ENCODE results near the gene LNX1. TPM values are rescaled to one million over a fixed set of nuclear protein-coding genes. Genes with fewer than 3 reads are reported as not detected.
"Not testable (repeated sequence)": the region's sequence is repeated elsewhere in the genome, so short reads cannot be mapped to it uniquely, and the experiment has no call there.

The LNX1 gene
- total RNA-seq, 1 experiment from 2014 or later = 3.7 TPM

- DNase-seq (ENCODE audit: low read depth) = no peak
- in situ Hi-C loops (cut with HindIII; ENCODE audit: low pct_unique_long_range_greater_than_20kb, low sequenced_read_pairs) = no loop called here
These were observed 137.9 kb downstream of the LNX1 start for GRCh38 chr4:53453385-53453784.

DNA sequence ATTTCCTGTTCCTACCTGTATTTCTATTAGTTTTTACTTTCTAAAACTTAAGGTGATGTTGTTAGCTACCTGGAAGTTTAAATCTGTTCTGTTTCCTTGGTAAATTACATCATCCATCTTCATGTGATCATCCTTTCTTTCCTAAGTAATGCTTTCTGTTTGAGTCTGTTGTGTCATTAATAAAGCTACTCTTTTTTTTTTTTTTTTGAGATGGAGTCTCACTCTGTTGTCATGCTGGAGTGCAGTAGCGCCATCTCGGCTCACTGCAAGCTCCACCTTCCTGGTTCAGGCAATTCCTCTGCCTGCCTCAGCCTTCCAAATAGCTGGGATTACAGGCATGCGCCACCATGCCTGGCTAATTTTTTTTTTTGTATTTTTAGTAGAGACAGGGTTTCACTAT, 140.5 kb downstream of the LNX1 start:
- in situ Hi-C loops (cut with HindIII; ENCODE audit: low pct_unique_long_range_greater_than_20kb, low sequenced_read_pairs) = no loop called here
- peak; percentile 53 for DNase-seq (ENCODE audit: low read depth)

GRCh38 chr4:53444954-53445353, 146.3 kb downstream of the LNX1 start:
- in situ Hi-C loops (cut with HindIII; ENCODE audit: low pct_unique_long_range_greater_than_20kb, low sequenced_read_pairs) = no loop called here
- DNase-seq (ENCODE audit: low read depth) = no peak

GRCh38 chr4:53441564-53441963, 149.7 kb downstream of the LNX1 start:
- no peak for DNase-seq (ENCODE audit: low read depth)
- in situ Hi-C loops (cut with HindIII; ENCODE audit: low pct_unique_long_range_greater_than_20kb, low sequenced_read_pairs) = no loop called here

DNA sequence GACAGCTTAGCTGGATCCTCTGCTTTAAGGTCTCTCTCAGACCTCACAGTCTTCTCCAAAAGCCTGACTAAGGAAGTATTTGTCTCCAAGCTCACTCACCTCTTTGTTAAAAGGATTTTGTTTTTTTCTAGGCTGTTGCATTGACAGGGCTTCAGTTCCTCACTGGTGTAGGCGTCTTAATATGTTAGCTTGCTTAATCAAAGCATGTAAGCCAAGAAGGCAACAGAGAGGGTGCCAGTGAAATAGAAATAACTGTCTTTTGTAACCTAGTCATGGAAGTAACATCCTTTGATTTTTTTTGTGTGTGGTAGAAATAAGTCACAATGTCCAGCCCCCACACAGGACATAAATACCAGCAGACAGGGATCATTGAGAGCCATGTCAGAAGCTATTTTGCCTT, 155.0 kb downstream of the LNX1 start:
- in situ Hi-C loops (cut with HindIII; ENCODE audit: low pct_unique_long_range_greater_than_20kb, low sequenced_read_pairs) = no loop called here
- DNase-seq (ENCODE audit: low read depth) = no peak

DNA sequence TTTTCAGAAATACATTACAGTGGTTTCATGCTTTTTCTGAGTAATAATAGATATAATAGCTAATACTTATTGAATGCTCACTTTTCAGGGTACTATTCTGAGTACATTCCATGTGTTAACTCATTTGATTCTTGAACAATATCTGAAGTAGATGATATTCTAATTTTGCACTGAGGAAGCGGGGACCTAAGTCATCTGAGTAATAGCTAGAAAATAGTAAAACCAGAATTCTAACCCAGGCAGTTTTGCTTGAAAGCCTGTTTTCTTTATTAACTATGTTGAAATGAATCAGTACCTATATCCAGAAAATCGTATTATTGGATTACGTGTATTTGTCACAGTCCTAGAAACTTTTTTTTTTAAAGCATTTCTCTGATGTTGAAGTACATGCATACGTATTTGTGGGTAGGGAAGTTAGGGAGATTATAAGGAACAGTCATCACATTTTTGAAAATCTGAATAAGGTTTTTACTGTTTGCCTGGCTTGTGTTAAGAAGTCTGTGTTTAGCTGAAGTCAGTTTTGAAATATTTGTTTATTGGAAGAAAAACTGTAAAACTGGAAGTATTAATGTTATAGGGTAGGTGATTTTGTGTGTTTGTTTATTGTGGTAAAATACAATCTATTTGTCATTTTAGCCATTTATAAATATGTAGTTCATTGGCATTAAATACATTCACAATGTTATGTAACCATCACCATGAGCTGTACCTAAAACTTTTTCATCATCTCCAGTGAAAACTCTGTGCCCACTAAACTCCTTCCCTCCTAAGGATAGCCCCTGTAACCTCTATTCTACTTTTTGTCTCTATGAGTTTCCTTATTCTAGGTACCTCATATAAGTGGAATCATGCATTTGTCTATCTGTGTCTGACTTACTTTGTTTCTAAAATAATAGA, 158.5 kb downstream of the LNX1 start:
- no peak for DNase-seq (ENCODE audit: low read depth)

GRCh38 chr4:53431052-53431451, 160.2 kb downstream of the LNX1 start:
- no peak for DNase-seq (ENCODE audit: low read depth)
- in situ Hi-C loops (cut with HindIII; ENCODE audit: low pct_unique_long_range_greater_than_20kb, low sequenced_read_pairs) = no loop called here

More for the DNA sequence above, 158.5 kb downstream of the LNX1 start:
- in situ Hi-C loops (cut with HindIII; ENCODE audit: low pct_unique_long_range_greater_than_20kb, low sequenced_read_pairs) = no loop called here

DNA sequence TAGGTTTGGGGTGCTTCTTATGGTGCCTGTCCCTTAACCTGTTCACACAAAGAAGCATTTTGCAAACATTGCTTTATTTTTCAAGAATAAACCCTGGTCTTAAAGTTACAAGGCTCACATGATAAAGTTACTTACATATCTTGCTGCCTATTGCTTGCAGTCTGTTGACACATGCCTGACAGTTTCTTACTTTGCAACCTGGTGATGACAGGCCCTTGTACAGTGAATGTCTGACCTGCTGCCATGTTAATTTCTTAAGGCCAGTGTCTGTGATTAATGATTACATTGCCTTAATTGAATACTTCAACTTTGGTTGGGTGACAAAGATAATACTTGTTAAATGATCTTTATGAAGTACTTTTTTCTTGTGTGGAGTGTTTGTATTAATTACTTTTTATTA, 163.9 kb downstream of the LNX1 start:
- in situ Hi-C loops (cut with HindIII; ENCODE audit: low pct_unique_long_range_greater_than_20kb, low sequenced_read_pairs) = no loop called here
- no peak for DNase-seq (ENCODE audit: low read depth)

GRCh38 chr4:53424280-53424679, 167.0 kb downstream of the LNX1 start:
- in situ Hi-C loops (cut with HindIII; ENCODE audit: low pct_unique_long_range_greater_than_20kb, low sequenced_read_pairs) = no loop called here
- no peak for DNase-seq (ENCODE audit: low read depth)

DNA sequence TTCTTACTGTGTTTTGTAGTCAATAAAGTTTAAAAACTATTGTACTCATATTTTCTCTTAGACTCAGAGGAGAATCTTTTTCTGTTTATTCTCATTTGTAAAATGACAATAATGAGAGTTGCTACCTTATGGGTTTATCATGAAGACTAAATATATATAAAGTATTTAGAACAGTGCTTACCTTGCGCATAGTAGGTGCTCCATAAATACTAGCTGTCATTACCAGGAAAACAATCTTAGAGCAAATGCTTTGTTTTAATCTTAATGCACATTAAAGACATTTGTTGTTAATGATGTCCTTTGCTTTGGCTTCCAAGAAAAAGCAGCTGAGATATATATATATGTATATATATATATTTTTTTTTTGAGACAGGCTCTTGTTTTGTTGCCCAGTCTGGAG, 168.9 kb downstream of the LNX1 start:
- no peak for DNase-seq (ENCODE audit: low read depth)
- in situ Hi-C loops (cut with HindIII; ENCODE audit: low pct_unique_long_range_greater_than_20kb, low sequenced_read_pairs) = no loop called here

DNA sequence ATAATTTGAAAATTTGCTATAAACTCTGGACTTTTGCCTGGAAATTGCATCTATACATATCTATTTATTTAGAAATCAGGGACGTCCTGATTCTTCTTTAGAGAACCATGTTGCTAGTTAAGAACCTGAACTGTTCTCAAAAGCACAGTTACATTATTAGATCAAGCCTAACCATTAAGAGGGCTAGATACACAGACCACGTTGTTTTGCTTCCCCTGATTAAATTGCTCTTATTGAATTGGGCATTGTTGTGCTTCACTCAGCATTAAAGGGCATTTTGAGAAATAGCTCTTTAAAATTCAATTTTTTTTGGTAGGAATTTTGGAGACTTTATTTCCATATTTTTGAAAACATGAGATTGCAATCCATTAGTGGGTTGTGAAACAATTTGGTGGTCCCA, 169.5 kb downstream of the LNX1 start:
- DNase-seq (ENCODE audit: low read depth) = no peak
- in situ Hi-C loops (cut with HindIII; ENCODE audit: low pct_unique_long_range_greater_than_20kb, low sequenced_read_pairs) = no loop called here

DNA sequence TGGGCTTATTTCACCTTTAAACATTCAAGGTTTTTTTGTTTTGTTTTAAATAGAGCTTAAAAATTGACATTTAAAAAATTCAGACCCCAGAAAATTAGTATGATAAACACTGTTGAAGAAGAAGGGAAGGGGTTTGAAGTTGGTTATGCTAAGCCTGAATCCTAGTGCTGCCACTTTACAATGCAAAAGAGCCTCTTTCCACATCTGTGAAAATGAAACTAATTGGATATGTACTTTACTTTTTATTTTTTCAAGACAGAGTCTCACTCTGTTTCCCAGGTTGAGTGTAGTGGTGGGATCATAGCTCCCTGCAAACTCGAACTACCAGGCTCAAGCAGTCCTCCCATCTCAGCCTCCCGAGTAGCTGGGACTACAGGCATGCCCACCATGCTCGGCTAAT, 172.1 kb downstream of the LNX1 start:
- DNase-seq (ENCODE audit: low read depth) = no peak
- in situ Hi-C loops (cut with HindIII; ENCODE audit: low pct_unique_long_range_greater_than_20kb, low sequenced_read_pairs) = no loop called here

DNA sequence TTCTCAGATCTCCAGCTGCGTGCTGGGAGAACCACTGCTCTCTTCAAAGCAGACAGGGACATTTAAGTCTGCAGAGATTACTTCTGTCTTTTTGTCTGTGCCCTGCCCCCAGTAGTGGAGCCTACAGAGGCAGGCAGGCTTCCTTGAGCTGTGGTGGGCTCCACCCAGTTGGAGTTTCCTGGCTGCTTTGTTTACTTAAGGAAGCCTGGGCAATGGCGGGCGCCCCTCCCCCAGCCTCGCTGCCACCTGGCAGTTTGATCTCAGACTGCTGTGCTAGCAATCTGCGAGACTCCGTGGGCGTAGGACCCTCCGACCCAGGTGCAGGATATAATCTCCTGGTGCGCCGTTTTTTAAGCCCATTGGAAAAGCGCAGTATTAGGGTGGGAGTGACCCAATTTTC, 181.8 kb downstream of the LNX1 start:
- DNase-seq (ENCODE audit: low read depth); in situ Hi-C loops (cut with HindIII; ENCODE audit: low pct_unique_long_range_greater_than_20kb, low sequenced_read_pairs): not testable (repeated sequence)

Other genes starting within 250 kb of the LNX1 start
- gene SCFD2, start 225.4 kb downstream of the LNX1 start, total RNA-seq (2014; rRNA removed; shearing (Covaris generic); ENCODE audit: low replicate concordance) = 15.4 and 19.0 TPM in 2 replicates
- 66.1 and 68.1 TPM in 2 replicates for gene FIP1L1, start 213.8 kb downstream of the LNX1 start, total RNA-seq (2014; rRNA removed; shearing (Covaris generic); ENCODE audit: low replicate concordance)